ENCODE data around the gene KCTD1. TPM values are rescaled to one million over a fixed set of nuclear protein-coding genes. Genes with fewer than 3 reads are reported as not detected.

The KCTD1 gene
- total RNA-seq, 1 donor from 2014 or later = 40.2 TPM

DNA sequence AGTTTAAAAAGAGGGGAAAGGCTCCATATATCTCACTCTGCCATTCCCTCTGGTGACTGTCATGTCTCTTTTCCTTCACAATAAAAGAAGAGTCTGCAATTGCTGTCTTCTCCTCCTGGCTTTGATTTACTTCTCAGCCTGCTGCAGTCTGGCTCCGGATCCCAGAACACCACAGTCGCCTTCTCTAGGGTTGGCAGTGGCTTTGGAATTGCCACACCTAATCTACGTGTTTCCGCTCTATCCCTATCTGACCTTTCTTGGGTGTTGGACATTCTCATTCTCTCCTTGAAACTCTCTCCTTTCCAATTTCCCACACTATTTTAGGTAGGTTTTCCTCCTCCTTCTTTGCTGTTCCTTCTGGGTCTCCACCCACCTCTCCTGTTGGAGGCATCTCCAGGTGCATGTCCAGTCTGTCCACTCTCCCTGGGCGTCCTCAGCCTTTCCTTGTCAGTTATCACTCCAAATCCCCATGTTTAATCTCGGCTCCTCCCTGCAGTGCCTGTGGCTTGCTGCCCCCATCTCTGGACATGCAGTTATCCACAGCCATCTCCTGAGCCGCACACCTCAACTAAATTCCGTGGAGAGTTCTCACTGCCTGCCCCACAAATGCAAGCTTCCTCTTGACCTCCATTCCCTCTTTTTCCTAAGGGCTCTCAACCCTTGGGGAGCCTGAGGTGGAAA lies 112.8 kb downstream of the KCTD1 start:
- DNase-seq (ENCODE audit: low read depth) = no peak
- TF ChIP-seq, protein P1, sequence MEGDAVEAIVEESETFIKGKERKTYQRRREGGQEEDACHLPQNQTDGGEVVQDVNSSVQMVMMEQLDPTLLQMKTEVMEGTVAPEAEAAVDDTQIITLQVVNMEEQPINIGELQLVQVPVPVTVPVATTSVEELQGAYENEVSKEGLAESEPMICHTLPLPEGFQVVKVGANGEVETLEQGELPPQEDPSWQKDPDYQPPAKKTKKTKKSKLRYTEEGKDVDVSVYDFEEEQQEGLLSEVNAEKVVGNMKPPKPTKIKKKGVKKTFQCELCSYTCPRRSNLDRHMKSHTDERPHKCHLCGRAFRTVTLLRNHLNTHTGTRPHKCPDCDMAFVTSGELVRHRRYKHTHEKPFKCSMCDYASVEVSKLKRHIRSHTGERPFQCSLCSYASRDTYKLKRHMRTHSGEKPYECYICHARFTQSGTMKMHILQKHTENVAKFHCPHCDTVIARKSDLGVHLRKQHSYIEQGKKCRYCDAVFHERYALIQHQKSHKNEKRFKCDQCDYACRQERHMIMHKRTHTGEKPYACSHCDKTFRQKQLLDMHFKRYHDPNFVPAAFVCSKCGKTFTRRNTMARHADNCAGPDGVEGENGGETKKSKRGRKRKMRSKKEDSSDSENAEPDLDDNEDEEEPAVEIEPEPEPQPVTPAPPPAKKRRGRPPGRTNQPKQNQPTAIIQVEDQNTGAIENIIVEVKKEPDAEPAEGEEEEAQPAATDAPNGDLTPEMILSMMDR (conservative IDR thresholded peaks at IDR 0.05; ENCODE audit: low read depth, low read length) = no peak
- H3K4me3 ChIP-seq (ENCODE audit: low read depth, low read length) = no peak overlapping the region

DNA sequence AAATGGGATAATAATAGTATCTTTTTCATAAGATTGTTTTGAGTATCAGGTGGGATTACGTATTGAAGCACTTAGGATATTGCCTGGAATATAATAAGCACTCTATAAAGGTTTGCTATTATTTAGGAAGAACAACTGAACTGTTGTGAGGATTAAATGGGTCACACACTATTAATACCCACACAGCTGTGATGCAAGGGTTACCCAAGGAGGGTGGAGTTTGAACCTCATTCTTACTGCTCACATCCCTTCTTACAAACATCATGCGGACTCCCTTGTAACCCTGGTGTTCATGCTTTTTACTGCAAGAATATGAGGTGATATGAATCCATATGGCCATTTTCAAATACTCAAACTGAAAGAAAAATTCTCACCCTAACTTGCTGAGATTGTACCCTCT lies 113.5 kb downstream of the KCTD1 start:
- no peak overlapping the region for H3K4me3 ChIP-seq (ENCODE audit: low read depth, low read length)
- DNase-seq (ENCODE audit: low read depth) = no peak
- TF ChIP-seq, protein P1 (conservative IDR thresholded peaks at IDR 0.05; ENCODE audit: low read depth, low read length) = no peak

DNA sequence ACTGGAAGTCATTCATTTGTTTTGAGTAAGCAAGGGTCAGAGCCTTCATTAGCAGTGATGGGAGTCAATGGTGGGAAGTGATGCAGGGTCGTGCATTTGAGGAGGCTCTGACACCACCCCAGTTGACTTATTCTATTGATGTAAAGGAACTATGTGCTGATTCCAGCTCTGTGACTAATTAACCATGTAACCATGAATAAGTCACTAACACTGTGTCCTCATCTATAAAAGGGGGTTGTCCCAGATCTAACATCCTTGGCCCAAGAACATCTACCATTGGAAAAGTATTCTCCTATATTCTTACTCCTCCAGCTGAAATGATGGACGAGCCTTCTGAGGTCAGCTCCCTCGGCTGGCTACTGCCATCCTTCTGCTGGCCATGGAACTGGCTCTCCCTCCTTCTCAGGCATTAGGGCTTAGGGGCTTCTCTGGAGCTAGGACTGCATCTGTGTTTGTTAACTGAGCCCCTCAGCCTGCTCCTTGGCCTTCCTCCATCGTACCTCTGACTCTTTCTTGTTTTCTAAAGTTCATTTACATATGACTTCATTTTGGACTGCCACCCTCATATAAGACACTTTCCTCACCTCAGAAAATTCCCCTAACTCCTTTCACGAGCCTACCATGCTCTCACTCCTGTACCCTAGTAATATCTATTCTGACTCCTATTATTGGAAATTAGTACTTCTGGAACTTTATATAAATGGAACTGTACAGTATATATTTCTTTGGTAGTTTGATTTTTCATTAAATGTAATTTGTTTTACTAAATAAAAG lies 115.5 kb downstream of the KCTD1 start:
- no peak for DNase-seq (ENCODE audit: low read depth)
- H3K4me3 ChIP-seq (ENCODE audit: low read depth, low read length) = no peak overlapping the region
- TF ChIP-seq, protein P1 (conservative IDR thresholded peaks at IDR 0.05; ENCODE audit: low read depth, low read length) = no peak

DNA sequence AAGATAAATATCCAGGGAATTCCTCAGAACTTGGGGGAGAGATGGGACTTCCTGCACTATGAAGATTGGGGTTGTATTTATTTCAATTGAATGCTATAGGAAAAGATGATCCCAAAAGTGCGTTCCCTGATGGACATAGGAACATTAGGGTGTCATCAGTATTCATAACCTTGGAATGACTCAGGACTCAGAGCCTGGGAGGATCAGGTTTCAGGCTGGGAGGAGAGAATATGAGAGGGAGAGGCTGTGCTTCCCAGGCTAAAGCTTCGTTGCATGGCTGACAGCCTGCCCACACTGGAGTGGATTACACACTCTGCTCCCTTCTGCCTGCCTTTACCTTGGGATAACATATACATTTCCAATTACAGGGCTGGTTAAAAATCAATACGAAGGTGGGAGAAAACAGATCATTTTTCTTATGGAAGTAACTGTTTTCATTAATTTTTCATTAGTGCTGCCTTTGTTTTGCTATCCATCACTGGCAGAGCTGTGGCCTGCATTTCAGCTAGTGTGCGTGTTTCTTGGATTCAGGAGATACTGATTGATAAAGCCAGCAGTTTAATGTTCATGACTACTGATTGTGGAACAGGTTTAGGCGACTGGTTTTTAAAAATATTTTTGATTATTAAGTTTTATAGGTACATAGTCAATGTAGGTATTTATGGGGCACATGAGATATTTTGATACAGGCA lies 118.7 kb downstream of the KCTD1 start:
- H3K4me3 ChIP-seq (ENCODE audit: low read depth, low read length) = no peak overlapping the region
- DNase-seq (ENCODE audit: low read depth) = peak; percentile 56
- TF ChIP-seq, protein P1 (conservative IDR thresholded peaks at IDR 0.05; ENCODE audit: low read depth, low read length) = no peak

DNA sequence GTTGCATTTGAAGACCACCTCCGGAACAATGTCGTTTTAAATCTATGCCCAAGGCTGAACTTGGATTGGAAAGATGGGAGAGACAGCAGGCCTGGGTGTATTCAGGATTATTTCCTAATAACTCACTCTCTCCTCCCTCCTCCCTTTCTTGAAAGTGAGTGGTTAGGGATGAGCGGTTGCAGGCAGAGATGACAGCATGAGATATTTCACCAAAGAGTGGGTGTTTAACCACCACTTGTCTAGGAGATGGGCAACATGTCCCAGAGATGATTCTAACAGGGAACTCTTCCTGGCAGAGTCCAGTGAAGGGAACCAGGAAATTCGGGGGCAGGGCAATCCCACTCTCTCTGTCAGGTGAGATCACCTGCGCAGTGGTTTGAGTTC lies 123.2 kb downstream of the KCTD1 start:
- TF ChIP-seq, protein P1 (conservative IDR thresholded peaks at IDR 0.05; ENCODE audit: low read depth, low read length) = no peak
- H3K4me3 ChIP-seq (ENCODE audit: low read depth, low read length) = no peak overlapping the region
- DNase-seq (ENCODE audit: low read depth) = no peak

DNA sequence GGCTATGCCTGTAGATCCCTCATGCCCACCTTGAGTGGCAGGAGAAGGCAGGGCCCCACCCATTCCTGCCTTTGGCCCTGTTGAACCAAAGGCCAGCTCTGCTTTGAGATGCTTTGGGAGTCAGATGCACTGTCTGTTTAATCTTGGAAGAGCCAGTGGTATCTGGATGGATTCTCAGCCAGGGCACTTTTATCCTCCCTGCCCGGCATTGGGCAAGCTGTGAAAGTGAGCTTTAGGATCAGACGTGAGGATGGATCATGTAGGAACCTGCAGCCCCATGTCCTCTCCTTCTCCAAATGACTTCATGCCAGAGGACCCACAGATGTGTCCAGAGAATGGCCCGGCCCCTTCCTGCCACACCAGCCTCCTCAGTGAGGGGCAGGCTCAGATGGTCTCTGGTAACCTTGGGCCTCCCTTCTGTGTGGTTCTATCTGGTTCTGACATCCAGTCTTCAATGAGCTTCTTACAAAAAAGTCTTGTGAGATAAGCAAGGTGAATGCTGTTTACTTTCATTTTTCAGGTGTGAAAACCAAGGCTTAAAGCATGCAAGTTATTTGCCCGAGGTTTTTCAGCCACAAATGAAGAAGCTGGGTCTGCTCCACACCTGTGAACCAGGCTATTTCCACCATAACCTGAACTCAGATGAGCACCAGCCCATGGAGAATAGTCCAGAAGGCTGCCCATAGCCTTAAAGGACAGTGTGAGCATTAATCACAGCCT lies 123.8 kb downstream of the KCTD1 start:
- no peak for DNase-seq (ENCODE audit: low read depth)
- TF ChIP-seq, protein P1 (conservative IDR thresholded peaks at IDR 0.05; ENCODE audit: low read depth, low read length) = no peak
- no peak overlapping the region for H3K4me3 ChIP-seq (ENCODE audit: low read depth, low read length)
